Keratinocyte (primary cell): ENCODE measurements around the gene SLC6A1. TPM values are rescaled to one million over a fixed set of nuclear protein-coding genes. Genes with fewer than 3 reads are reported as not detected.

Experiments used
- DNase-seq: peaks from one replicate; pipeline ENCODE4 v3.0.0-alpha.2; 2011; ENCODE audit warnings: low read depth, missing footprints, low spot score
- FAIRE-seq: peaks from 2 replicates; lab custom pipeline; 2011; peaks lifted over from hg19 to GRCh38; lab: Jason Lieb, UNC
- H2AFZ ChIP-seq: 2 replicates; pipeline ENCODE4 v1.6.0; 2012; ENCODE audit warnings: low read length, control low read depth, inconsistent platforms; ENCODE audit not compliant: control insufficient read depth
- H3K27ac ChIP-seq: 2 replicates; pipeline ENCODE4 v1.5.1; 2011; ENCODE audit warnings: low read length; ENCODE audit not compliant: control insufficient read depth, insufficient read depth
- H3K27me3 ChIP-seq: 3 replicates; pipeline ENCODE4 v1.6.0; 2011; ENCODE audit warnings: low read length; ENCODE audit not compliant: control insufficient read depth, insufficient read depth; ENCODE audit errors: extremely low read depth
- H3K36me3 ChIP-seq, 2 experiments: 2 replicates in 1 of 2; 3 replicates in 1 of 2; pipeline ENCODE4 v1.5.1; 2011; ENCODE audit warnings: low read length in 2 of 2, mild to moderate bottlenecking in 1 of 2; ENCODE audit not compliant: control insufficient read depth in 2 of 2, insufficient read depth in 2 of 2; ENCODE audit errors: extremely low read depth in 1 of 2
- H3K4me1 ChIP-seq: 3 replicates; pipeline ENCODE4 v1.5.1; 2011; ENCODE audit warnings: low read length; ENCODE audit not compliant: control insufficient read depth, insufficient read depth; ENCODE audit errors: extremely low read depth
- H3K4me2 ChIP-seq: 3 replicates; pipeline ENCODE4 v1.6.0; 2011; ENCODE audit warnings: low read depth, low read length; ENCODE audit not compliant: control insufficient read depth, insufficient read depth; ENCODE audit errors: extremely low read depth
- H3K4me3 ChIP-seq, 3 experiments: fragments of 200-600 bp in 1 of 3; sonication (generic) in 1 of 3; 2 replicates in 2 of 3; 3 replicates in 1 of 3; pipeline ENCODE4 v1.5.1; 2011 to 2016; ENCODE audit warnings: low read length in 3 of 3, mild to moderate bottlenecking in 3 of 3, control low read depth in 2 of 3, inconsistent platforms in 1 of 3, low read depth in 1 of 3, mixed read lengths in 1 of 3, mixed run types in 1 of 3, moderate library complexity in 1 of 3; ENCODE audit not compliant: control insufficient read depth in 2 of 3, insufficient read depth in 2 of 3; ENCODE audit errors: extremely low read depth in 1 of 3
- H3K79me2 ChIP-seq: 2 replicates; pipeline ENCODE4 v1.6.0; 2012; ENCODE audit warnings: low read length; ENCODE audit not compliant: control insufficient read depth, insufficient read depth
- H3K9ac ChIP-seq: 3 replicates; pipeline ENCODE4 v1.6.0; 2011; ENCODE audit warnings: low read length; ENCODE audit not compliant: control insufficient read depth, insufficient read depth; ENCODE audit errors: extremely low read depth
- H3K9me1 ChIP-seq: 3 replicates; pipeline ENCODE4 v1.6.0; 2011; ENCODE audit warnings: low read length; ENCODE audit not compliant: control insufficient read depth, insufficient read depth; ENCODE audit errors: extremely low read depth
- H3K9me3 ChIP-seq: 2 replicates; pipeline ENCODE4 v1.5.1; 2012; ENCODE audit warnings: low read depth, low read length; ENCODE audit not compliant: control insufficient read depth
- H4K20me1 ChIP-seq: 3 replicates; pipeline ENCODE4 v1.6.0; 2011; ENCODE audit warnings: low read length; ENCODE audit not compliant: control insufficient read depth, insufficient read depth; ENCODE audit errors: extremely low read depth
- EZH2 ChIP-seq: IDR thresholded peaks from one replicate; pipeline ENCODE4 v1.6.1; 2012; ENCODE audit warnings: inconsistent platforms, mild to moderate bottlenecking, low read length, moderate library complexity
- dilution Hi-C: fragments of 300-500 bp; cut with MboI; formaldehyde crosslinking; loops from one replicate; pipeline ENCODE4 v1.7.0; 2020; ENCODE audit warnings: low sequenced_read_pairs; ENCODE audit not compliant: extremely low pct_ligation_motif_present
- polyA plus RNA-seq, 5 experiments: library from polyadenylated mRNA; depleted of rRNA in 3 of 5; stranded (reverse) in 3 of 5; stranded (forward) in 1 of 5; unstranded in 1 of 5; fragments of >200 nt; gene quantifications; 1 replicate in 1 of 5; 2 replicates in 3 of 5; 3 replicates in 1 of 5; pipeline versions ENCODE4 v1.2.1 to v1.2.3, GENCODE V29; 2011 to 2012; ENCODE audit warnings: missing spikeins in 2 of 5, low read depth in 1 of 5, low replicate concordance in 1 of 5
- TF ChIP-seq, protein P1 (sequence below), 3 experiments: IDR thresholded peaks in 1 of 3; conservative IDR thresholded peaks in 1 of 3; optimal IDR thresholded peaks in 1 of 3; 2 replicates in 2 of 3; 3 replicates in 1 of 3; pipeline versions ENCODE3 to v1.5.1; 2011; ENCODE audit warnings: low read length in 3 of 3, mild to moderate bottlenecking in 3 of 3, moderate library complexity in 2 of 3, control low read depth in 1 of 3, inconsistent platforms in 1 of 3; ENCODE audit not compliant: insufficient read depth in 2 of 3; ENCODE audit errors: extremely low read depth in 1 of 3

Gene SLC6A1
- polyA plus RNA-seq, 1 donor (not counting 4 experiments of a cell fraction or from before 2014, with no cell fraction given), result not detected

DNA sequence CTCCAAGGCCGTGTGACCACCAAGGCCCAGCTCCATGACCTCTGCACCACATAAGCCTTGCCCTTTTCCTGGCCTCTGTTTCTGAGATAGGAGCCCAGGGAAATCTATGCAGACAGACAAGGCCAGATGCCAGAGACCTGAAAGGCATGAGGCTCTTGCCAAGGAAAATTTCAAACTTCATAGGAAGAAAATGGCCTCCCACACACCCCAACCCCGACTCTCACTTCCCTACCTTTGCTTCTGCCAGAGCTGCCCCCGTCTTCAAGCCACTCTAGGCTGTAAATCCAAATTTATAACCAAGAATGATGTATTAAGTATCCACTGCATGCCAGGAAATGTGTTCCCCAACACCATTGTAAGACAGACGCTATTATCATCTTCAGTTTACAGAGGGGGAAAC lies 96.3 kb downstream of the SLC6A1 start:
- Histone ChIP-seq H2AFZ (no peak overlapping the region), H3K9ac (no peak overlapping the region), H4K20me1 (no peaks in the 10 kb centered on the region), H3K4me1 (peaks cover 19% of the 10 kb centered on the region), H3K27ac (no peak overlapping the region), H3K4me2 (no peak overlapping the region), H3K36me3 (no peaks in the 10 kb centered on the region), H3K9me3 (no peaks in the 10 kb centered on the region), H3K4me3 (no peak overlapping the region), H3K27me3 (no peaks in the 10 kb centered on the region), H3K9me1 (no peaks in the 10 kb centered on the region), H3K79me2 (no peaks in the 10 kb centered on the region)
- DNase-seq, result no peak
- no peak for FAIRE-seq
- TF ChIP-seq, protein P1, sequence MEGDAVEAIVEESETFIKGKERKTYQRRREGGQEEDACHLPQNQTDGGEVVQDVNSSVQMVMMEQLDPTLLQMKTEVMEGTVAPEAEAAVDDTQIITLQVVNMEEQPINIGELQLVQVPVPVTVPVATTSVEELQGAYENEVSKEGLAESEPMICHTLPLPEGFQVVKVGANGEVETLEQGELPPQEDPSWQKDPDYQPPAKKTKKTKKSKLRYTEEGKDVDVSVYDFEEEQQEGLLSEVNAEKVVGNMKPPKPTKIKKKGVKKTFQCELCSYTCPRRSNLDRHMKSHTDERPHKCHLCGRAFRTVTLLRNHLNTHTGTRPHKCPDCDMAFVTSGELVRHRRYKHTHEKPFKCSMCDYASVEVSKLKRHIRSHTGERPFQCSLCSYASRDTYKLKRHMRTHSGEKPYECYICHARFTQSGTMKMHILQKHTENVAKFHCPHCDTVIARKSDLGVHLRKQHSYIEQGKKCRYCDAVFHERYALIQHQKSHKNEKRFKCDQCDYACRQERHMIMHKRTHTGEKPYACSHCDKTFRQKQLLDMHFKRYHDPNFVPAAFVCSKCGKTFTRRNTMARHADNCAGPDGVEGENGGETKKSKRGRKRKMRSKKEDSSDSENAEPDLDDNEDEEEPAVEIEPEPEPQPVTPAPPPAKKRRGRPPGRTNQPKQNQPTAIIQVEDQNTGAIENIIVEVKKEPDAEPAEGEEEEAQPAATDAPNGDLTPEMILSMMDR (optimal IDR thresholded peaks at IDR 0.05 in 1 of 3, IDR thresholded peaks at IDR 0.05 in 1 of 3, conservative IDR thresholded peaks at IDR 0.05 in 1 of 3; ENCODE audit: extremely low read depth in 1 of 3, insufficient read depth in 2 of 3, low read length in 3 of 3), result no peak
- TF ChIP-seq EZH2, result no peak
- dilution Hi-C loops, result no loop called here

Other genes starting within 250 kb of the SLC6A1 start
- gene SLC6A11, start 176.5 kb upstream of the SLC6A1 start, polyA plus RNA-seq, result 9.4 to 24.8 TPM (median 9.8 TPM) in 3 replicates
- 10.0 to 15.1 TPM (median 13.9 TPM) in 3 replicates for gene HRH1, start 161.7 kb downstream of the SLC6A1 start, polyA plus RNA-seq